ENCODE results near the gene MITD1.

DNA sequence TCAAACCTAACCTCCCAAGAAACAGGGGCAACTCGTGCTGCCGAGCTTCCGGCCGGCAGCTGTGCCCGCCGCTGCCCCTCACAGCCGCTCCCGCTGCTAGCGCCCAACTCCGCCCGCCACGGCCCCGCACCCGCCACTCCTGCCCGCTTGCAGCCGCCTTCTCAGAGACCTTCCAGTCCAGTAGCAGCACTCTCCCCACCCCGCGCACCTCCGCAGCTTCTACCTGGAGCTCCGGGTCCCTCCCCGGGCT, 40.1 kb downstream of the MITD1 start:
- no peak for TF ChIP-seq EZH2 (IDR thresholded peaks at IDR 0.05; ENCODE audit: low read length, unreplicated experiment)
- TF ChIP-seq, protein P1, sequence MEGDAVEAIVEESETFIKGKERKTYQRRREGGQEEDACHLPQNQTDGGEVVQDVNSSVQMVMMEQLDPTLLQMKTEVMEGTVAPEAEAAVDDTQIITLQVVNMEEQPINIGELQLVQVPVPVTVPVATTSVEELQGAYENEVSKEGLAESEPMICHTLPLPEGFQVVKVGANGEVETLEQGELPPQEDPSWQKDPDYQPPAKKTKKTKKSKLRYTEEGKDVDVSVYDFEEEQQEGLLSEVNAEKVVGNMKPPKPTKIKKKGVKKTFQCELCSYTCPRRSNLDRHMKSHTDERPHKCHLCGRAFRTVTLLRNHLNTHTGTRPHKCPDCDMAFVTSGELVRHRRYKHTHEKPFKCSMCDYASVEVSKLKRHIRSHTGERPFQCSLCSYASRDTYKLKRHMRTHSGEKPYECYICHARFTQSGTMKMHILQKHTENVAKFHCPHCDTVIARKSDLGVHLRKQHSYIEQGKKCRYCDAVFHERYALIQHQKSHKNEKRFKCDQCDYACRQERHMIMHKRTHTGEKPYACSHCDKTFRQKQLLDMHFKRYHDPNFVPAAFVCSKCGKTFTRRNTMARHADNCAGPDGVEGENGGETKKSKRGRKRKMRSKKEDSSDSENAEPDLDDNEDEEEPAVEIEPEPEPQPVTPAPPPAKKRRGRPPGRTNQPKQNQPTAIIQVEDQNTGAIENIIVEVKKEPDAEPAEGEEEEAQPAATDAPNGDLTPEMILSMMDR (conservative IDR thresholded peaks at IDR 0.05; ENCODE audit: low read depth, low read length) = no peak

Measured in PC-3 (cell line).